Lung microvascular endothelial cell (primary cell): ENCODE results near the gene CRK. TPM values are rescaled to one million over a fixed set of nuclear protein-coding genes. Genes with fewer than 3 reads are reported as not detected.
"Not testable (repeated sequence)": the region's sequence is repeated elsewhere in the genome, so short reads cannot be mapped to it uniquely, and the experiment has no call there.

ENCODE experiments used
- DNase-seq, 2 donors: peaks; one replicate each; pipeline versions ENCODE4 v3.0.0 to v3.0.0-alpha.2; 2010; ENCODE audit warnings: low read depth in 2 of 2
- total RNA-seq: library from RNA; depleted of rRNA; stranded (reverse); fragments of >200 nt; gene quantifications from 2 replicates; pipeline ENCODE4 v1.2.1, GENCODE V29; 2014

Gene CRK
- total RNA-seq, 1 donor from 2014 or later: 95.8 TPM

GRCh38 chr17:1467898-1468492, 12.0 kb upstream of the CRK start:
- no peak for DNase-seq

GRCh38 chr17:1467258-1467657, 11.2 kb upstream of the CRK start:
- no peak for DNase-seq

- no peak for DNase-seq
Observed at GRCh38 chr17:1464186-1464585, 8.2 kb upstream of the CRK start.

GRCh38 chr17:1462164-1463112, 6.4 kb upstream of the CRK start:
- DNase-seq: peak in 1 of 2 donors; percentile 70

GRCh38 chr17:1461198-1461944, 5.3 kb upstream of the CRK start:
- peak in 1 of 2 donors; percentile 20 for DNase-seq

GRCh38 chr17:1460233-1460632, 4.2 kb upstream of the CRK start:
- DNase-seq: peak; percentile 40 to 55

- DNase-seq: peak; percentile 72 to 76
Observed at GRCh38 chr17:1455291-1455796, 688 bp downstream of the CRK start.

- peak in 1 of 2 donors; percentile 46 for DNase-seq
Observed at GRCh38 chr17:1454541-1454940, 1.5 kb downstream of the CRK start.

GRCh38 chr17:1453694-1454093, 2.3 kb downstream of the CRK start:
- DNase-seq: not testable (repeated sequence)

GRCh38 chr17:1452836-1453235, 3.2 kb downstream of the CRK start:
- no peak for DNase-seq

- DNase-seq: not testable (repeated sequence)
Observed at GRCh38 chr17:1450261-1450660, 5.8 kb downstream of the CRK start.

- DNase-seq: no peak
Observed at GRCh38 chr17:1449412-1449967, 6.5 kb downstream of the CRK start.

- peak; percentile 44 to 85 for DNase-seq
Observed at GRCh38 chr17:1447052-1447451, 9.0 kb downstream of the CRK start.

- no peak for DNase-seq
Observed at GRCh38 chr17:1446201-1446600, 9.8 kb downstream of the CRK start.

GRCh38 chr17:1445695-1446094, 10.3 kb downstream of the CRK start:
- DNase-seq: not testable (repeated sequence)

GRCh38 chr17:1442721-1443120, 13.3 kb downstream of the CRK start:
- DNase-seq: not testable (repeated sequence)

- DNase-seq: no peak
Observed at GRCh38 chr17:1442187-1442586, 13.8 kb downstream of the CRK start.

- DNase-seq: no peak
Observed at GRCh38 chr17:1440921-1441320, 15.1 kb downstream of the CRK start.

- peak; percentile 20 to 45 for DNase-seq
Observed at GRCh38 chr17:1438593-1439083, 17.4 kb downstream of the CRK start.

- no peak for DNase-seq
Observed at GRCh38 chr17:1435326-1435725, 20.7 kb downstream of the CRK start.

- DNase-seq: no peak
Observed at GRCh38 chr17:1434150-1434549, 21.9 kb downstream of the CRK start.
